Keratinocyte (primary cell): ENCODE data around the gene WDR77. TPM values are rescaled to one million over a fixed set of nuclear protein-coding genes. Genes with fewer than 3 reads are reported as not detected.

Experiments
- DNase-seq: peaks from one replicate; pipeline ENCODE4 v3.0.0-alpha.2; 2011; ENCODE audit warnings: low read depth, missing footprints, low spot score
- FAIRE-seq: peaks from 2 replicates; lab custom pipeline; 2011; peaks lifted over from hg19 to GRCh38; lab: Jason Lieb, UNC
- H2AFZ ChIP-seq: 2 replicates; pipeline ENCODE4 v1.6.0; 2012; ENCODE audit warnings: low read length, control low read depth, inconsistent platforms; ENCODE audit not compliant: control insufficient read depth
- H3K27ac ChIP-seq: 2 replicates; pipeline ENCODE4 v1.5.1; 2011; ENCODE audit warnings: low read length; ENCODE audit not compliant: control insufficient read depth, insufficient read depth
- H3K27me3 ChIP-seq: 3 replicates; pipeline ENCODE4 v1.6.0; 2011; ENCODE audit warnings: low read length; ENCODE audit not compliant: control insufficient read depth, insufficient read depth; ENCODE audit errors: extremely low read depth
- H3K36me3 ChIP-seq, 2 experiments: 2 replicates in 1 of 2; 3 replicates in 1 of 2; pipeline ENCODE4 v1.5.1; 2011; ENCODE audit warnings: low read length in 2 of 2, mild to moderate bottlenecking in 1 of 2; ENCODE audit not compliant: control insufficient read depth in 2 of 2, insufficient read depth in 2 of 2; ENCODE audit errors: extremely low read depth in 1 of 2
- H3K4me1 ChIP-seq: 3 replicates; pipeline ENCODE4 v1.5.1; 2011; ENCODE audit warnings: low read length; ENCODE audit not compliant: control insufficient read depth, insufficient read depth; ENCODE audit errors: extremely low read depth
- H3K4me2 ChIP-seq: 3 replicates; pipeline ENCODE4 v1.6.0; 2011; ENCODE audit warnings: low read depth, low read length; ENCODE audit not compliant: control insufficient read depth, insufficient read depth; ENCODE audit errors: extremely low read depth
- H3K4me3 ChIP-seq, 3 experiments: fragments of 200-600 bp in 1 of 3; sonication (generic) in 1 of 3; 2 replicates in 2 of 3; 3 replicates in 1 of 3; pipeline ENCODE4 v1.5.1; 2011 to 2016; ENCODE audit warnings: low read length in 3 of 3, mild to moderate bottlenecking in 3 of 3, control low read depth in 2 of 3, inconsistent platforms in 1 of 3, low read depth in 1 of 3, mixed read lengths in 1 of 3, mixed run types in 1 of 3, moderate library complexity in 1 of 3; ENCODE audit not compliant: control insufficient read depth in 2 of 3, insufficient read depth in 2 of 3; ENCODE audit errors: extremely low read depth in 1 of 3
- H3K79me2 ChIP-seq: 2 replicates; pipeline ENCODE4 v1.6.0; 2012; ENCODE audit warnings: low read length; ENCODE audit not compliant: control insufficient read depth, insufficient read depth
- H3K9ac ChIP-seq: 3 replicates; pipeline ENCODE4 v1.6.0; 2011; ENCODE audit warnings: low read length; ENCODE audit not compliant: control insufficient read depth, insufficient read depth; ENCODE audit errors: extremely low read depth
- H3K9me1 ChIP-seq: 3 replicates; pipeline ENCODE4 v1.6.0; 2011; ENCODE audit warnings: low read length; ENCODE audit not compliant: control insufficient read depth, insufficient read depth; ENCODE audit errors: extremely low read depth
- H3K9me3 ChIP-seq: 2 replicates; pipeline ENCODE4 v1.5.1; 2012; ENCODE audit warnings: low read depth, low read length; ENCODE audit not compliant: control insufficient read depth
- H4K20me1 ChIP-seq: 3 replicates; pipeline ENCODE4 v1.6.0; 2011; ENCODE audit warnings: low read length; ENCODE audit not compliant: control insufficient read depth, insufficient read depth; ENCODE audit errors: extremely low read depth
- EZH2 ChIP-seq: IDR thresholded peaks from one replicate; pipeline ENCODE4 v1.6.1; 2012; ENCODE audit warnings: inconsistent platforms, mild to moderate bottlenecking, low read length, moderate library complexity
- dilution Hi-C: fragments of 300-500 bp; cut with MboI; formaldehyde crosslinking; loops from one replicate; pipeline ENCODE4 v1.7.0; 2020; ENCODE audit warnings: low sequenced_read_pairs; ENCODE audit not compliant: extremely low pct_ligation_motif_present
- polyA plus RNA-seq, 5 experiments: library from polyadenylated mRNA; depleted of rRNA in 3 of 5; stranded (reverse) in 3 of 5; stranded (forward) in 1 of 5; unstranded in 1 of 5; fragments of >200 nt; gene quantifications; 1 replicate in 1 of 5; 2 replicates in 3 of 5; 3 replicates in 1 of 5; pipeline versions ENCODE4 v1.2.1 to v1.2.3, GENCODE V29; 2011 to 2012; ENCODE audit warnings: missing spikeins in 2 of 5, low read depth in 1 of 5, low replicate concordance in 1 of 5
- TF ChIP-seq, protein P1 (sequence below), 3 experiments: IDR thresholded peaks in 1 of 3; conservative IDR thresholded peaks in 1 of 3; optimal IDR thresholded peaks in 1 of 3; 2 replicates in 2 of 3; 3 replicates in 1 of 3; pipeline versions ENCODE3 to v1.5.1; 2011; ENCODE audit warnings: low read length in 3 of 3, mild to moderate bottlenecking in 3 of 3, moderate library complexity in 2 of 3, control low read depth in 1 of 3, inconsistent platforms in 1 of 3; ENCODE audit not compliant: insufficient read depth in 2 of 3; ENCODE audit errors: extremely low read depth in 1 of 3

The WDR77 gene
- polyA plus RNA-seq, 1 donor (not counting 4 experiments of a cell fraction or from before 2014, with no cell fraction given): 110 TPM

DNA sequence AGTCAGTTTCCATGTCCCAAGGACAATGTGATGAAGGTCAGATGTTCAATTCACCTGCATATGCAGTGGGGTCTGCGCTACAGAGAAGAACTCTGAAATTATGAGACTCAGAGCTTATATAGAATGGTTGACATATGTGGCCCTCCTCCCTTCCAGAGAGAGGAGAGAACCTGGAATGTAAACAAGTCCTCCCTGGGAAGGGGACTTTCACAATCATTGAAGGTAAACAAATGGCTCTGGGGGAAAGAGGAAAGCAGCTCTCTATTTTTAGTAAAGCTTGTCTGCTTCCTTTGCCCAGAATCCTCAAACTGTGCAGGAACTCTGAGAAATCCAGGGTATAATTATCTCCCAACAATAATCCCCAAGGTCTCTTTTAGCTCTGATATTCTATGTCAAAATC is 31.3 kb downstream of the WDR77 start:
- H3K27me3 ChIP-seq: no peaks in the 10 kb centered on the region
- no peaks in the 10 kb centered on the region for H3K79me2 ChIP-seq
- H2AFZ ChIP-seq: no peak overlapping the region
- dilution Hi-C loops: no loop called here
- H3K4me1 ChIP-seq: peaks cover 2% of the 10 kb centered on the region
- DNase-seq: no peak
- H3K27ac ChIP-seq: no peak overlapping the region
- H3K9me1 ChIP-seq: no peaks in the 10 kb centered on the region
- no peaks in the 10 kb centered on the region for H3K9me3 ChIP-seq
- H3K4me3 ChIP-seq: no peak overlapping the region
- no peak for FAIRE-seq
- no peaks in the 10 kb centered on the region for H4K20me1 ChIP-seq
- no peak overlapping the region for H3K9ac ChIP-seq
- no peaks in the 10 kb centered on the region for H3K36me3 ChIP-seq
- no peak overlapping the region for H3K4me2 ChIP-seq
- TF ChIP-seq EZH2: no peak
- TF ChIP-seq, protein P1, sequence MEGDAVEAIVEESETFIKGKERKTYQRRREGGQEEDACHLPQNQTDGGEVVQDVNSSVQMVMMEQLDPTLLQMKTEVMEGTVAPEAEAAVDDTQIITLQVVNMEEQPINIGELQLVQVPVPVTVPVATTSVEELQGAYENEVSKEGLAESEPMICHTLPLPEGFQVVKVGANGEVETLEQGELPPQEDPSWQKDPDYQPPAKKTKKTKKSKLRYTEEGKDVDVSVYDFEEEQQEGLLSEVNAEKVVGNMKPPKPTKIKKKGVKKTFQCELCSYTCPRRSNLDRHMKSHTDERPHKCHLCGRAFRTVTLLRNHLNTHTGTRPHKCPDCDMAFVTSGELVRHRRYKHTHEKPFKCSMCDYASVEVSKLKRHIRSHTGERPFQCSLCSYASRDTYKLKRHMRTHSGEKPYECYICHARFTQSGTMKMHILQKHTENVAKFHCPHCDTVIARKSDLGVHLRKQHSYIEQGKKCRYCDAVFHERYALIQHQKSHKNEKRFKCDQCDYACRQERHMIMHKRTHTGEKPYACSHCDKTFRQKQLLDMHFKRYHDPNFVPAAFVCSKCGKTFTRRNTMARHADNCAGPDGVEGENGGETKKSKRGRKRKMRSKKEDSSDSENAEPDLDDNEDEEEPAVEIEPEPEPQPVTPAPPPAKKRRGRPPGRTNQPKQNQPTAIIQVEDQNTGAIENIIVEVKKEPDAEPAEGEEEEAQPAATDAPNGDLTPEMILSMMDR (optimal IDR thresholded peaks at IDR 0.05 in 1 of 3, IDR thresholded peaks at IDR 0.05 in 1 of 3, conservative IDR thresholded peaks at IDR 0.05 in 1 of 3; ENCODE audit: extremely low read depth in 1 of 3, insufficient read depth in 2 of 3, low read length in 3 of 3): no peak

GRCh38 chr1:111415461-111415860 is 33.6 kb downstream of the WDR77 start:
- H4K20me1 ChIP-seq: no peaks in the 10 kb centered on the region
- dilution Hi-C loops: no loop called here
- H3K27ac ChIP-seq: no peak overlapping the region
- no peak overlapping the region for H3K4me2 ChIP-seq
- no peak overlapping the region for H2AFZ ChIP-seq
- no peaks in the 10 kb centered on the region for H3K9me3 ChIP-seq
- no peak for DNase-seq
- H3K4me1 ChIP-seq: no peaks in the 10 kb centered on the region
- H3K36me3 ChIP-seq: no peaks in the 10 kb centered on the region
- H3K27me3 ChIP-seq: no peaks in the 10 kb centered on the region
- H3K9ac ChIP-seq: no peak overlapping the region
- TF ChIP-seq EZH2: no peak
- TF ChIP-seq, protein P1 (optimal IDR thresholded peaks at IDR 0.05 in 1 of 3, IDR thresholded peaks at IDR 0.05 in 1 of 3, conservative IDR thresholded peaks at IDR 0.05 in 1 of 3; ENCODE audit: extremely low read depth in 1 of 3, insufficient read depth in 2 of 3, low read length in 3 of 3): no peak
- no peaks in the 10 kb centered on the region for H3K79me2 ChIP-seq
- no peaks in the 10 kb centered on the region for H3K9me1 ChIP-seq
- FAIRE-seq: no peak
- no peak overlapping the region for H3K4me3 ChIP-seq
